IgD-negative memory B cell (primary cell): ENCODE results near the gene BCL3. TPM values are rescaled to one million over a fixed set of nuclear protein-coding genes. Genes with fewer than 3 reads are reported as not detected.
"Not testable (repeated sequence)": the region's sequence is repeated elsewhere in the genome, so short reads cannot be mapped to it uniquely, and the experiment has no call there.

Experiments
- H3K27ac Mint-ChIP-seq, 3 donors: one replicate each; pipeline ENCODE4 v1.8.0; 2020 to 2022; ENCODE audit warnings: mild to moderate bottlenecking in 3 of 3, mixed read lengths in 3 of 3, moderate library complexity in 1 of 3
- H3K27me3 Mint-ChIP-seq: one replicate; pipeline ENCODE4 v1.8.0; 2021; ENCODE audit warnings: mixed read lengths
- H3K36me3 Mint-ChIP-seq: one replicate; pipeline ENCODE4 v1.8.0; 2020; ENCODE audit warnings: mild to moderate bottlenecking, mixed read lengths
- H3K4me1 Mint-ChIP-seq, 3 donors: one replicate each; pipeline ENCODE4 v1.8.0; 2020 to 2022; ENCODE audit warnings: mixed read lengths in 3 of 3, mild to moderate bottlenecking in 1 of 3
- H3K4me3 Mint-ChIP-seq, 4 donors: one replicate each; pipeline ENCODE4 v1.8.0; 2020 to 2022; ENCODE audit warnings: mild to moderate bottlenecking in 4 of 4, mixed read lengths in 4 of 4, moderate library complexity in 3 of 4
- H3K9me3 Mint-ChIP-seq, 3 donors: one replicate each; pipeline ENCODE4 v1.8.0; 2020 to 2021; ENCODE audit warnings: mixed read lengths in 3 of 3, mild to moderate bottlenecking in 1 of 3
- polyA plus RNA-seq: library from polyadenylated mRNA; unstranded; fragments of 300-500 nt; fragmentation: Illumina TruSeq; gene quantifications from one replicate; pipeline ENCODE4 v1.2.3, GENCODE V29; 2021

The BCL3 gene
- polyA plus RNA-seq, 1 donor from 2014 or later, result 12.6 TPM

DNA sequence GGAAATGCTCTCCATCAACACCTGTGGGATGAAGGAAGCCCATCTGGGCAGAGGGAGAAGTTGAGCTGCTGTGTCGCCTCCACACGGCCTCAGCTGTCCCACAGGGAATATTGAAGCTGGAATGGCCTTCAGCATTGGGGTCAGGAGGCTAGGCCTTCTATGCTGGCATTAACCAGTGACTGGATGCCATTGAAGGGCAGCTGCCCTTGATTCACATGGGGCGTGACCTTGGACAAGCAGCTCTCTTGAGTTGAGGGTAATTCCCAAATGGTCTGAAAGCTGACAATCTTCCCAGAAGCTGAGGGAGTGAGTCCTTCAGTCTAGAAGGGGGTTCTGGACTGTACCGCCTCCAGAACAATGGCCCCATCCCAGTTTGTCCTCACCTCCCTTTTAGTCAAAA lies 6.7 kb downstream of the BCL3 start:
- no peaks in the 10 kb centered on the region for H3K36me3 Mint-ChIP-seq
- peaks cover 28 to 35% (median 34%) of the 10 kb centered on the region in 3 donors for H3K4me1 Mint-ChIP-seq
- H3K4me3 Mint-ChIP-seq, result peak overlapping the region; percentile 92 to 99 (median 98)
- no peaks in the 10 kb centered on the region for H3K9me3 Mint-ChIP-seq
- H3K27ac Mint-ChIP-seq, result peak overlapping the region; percentile 86 to 99 (median 97)
- H3K27me3 Mint-ChIP-seq, result no peaks in the 10 kb centered on the region

DNA sequence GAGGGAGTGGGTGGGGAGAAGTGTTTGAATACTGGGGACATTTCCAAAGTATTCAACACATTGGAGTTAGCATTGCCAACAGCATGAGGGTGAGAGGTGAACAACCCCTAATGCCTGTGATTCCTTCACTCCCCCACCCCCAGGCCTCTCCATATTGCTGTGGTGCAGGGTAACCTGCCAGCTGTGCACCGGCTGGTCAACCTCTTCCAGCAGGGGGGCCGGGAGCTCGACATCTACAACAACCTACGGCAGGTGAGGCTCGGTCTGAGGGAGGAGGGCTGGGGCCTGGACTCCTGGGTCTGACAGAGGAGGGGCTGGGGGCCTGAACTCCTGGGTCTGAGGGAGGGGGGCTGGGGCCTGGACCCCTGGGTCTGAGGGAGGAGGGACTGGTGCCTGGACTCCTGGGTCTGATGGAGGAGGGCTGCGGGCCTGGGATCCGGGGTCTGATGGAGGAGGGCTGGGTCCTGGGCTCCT lies 7.6 kb downstream of the BCL3 start:
- H3K9me3 Mint-ChIP-seq, result no peaks in the 10 kb centered on the region
- peaks cover 20 to 28% (median 26%) of the 10 kb centered on the region in 3 donors for H3K4me1 Mint-ChIP-seq
- no peaks in the 10 kb centered on the region for H3K27me3 Mint-ChIP-seq
- no peaks in the 10 kb centered on the region for H3K36me3 Mint-ChIP-seq
- H3K4me3 Mint-ChIP-seq, result peak overlapping the region in 1 of 4 donors; percentile 17
- H3K27ac Mint-ChIP-seq, result peak overlapping the region in 1 of 3 donors; percentile 97

DNA sequence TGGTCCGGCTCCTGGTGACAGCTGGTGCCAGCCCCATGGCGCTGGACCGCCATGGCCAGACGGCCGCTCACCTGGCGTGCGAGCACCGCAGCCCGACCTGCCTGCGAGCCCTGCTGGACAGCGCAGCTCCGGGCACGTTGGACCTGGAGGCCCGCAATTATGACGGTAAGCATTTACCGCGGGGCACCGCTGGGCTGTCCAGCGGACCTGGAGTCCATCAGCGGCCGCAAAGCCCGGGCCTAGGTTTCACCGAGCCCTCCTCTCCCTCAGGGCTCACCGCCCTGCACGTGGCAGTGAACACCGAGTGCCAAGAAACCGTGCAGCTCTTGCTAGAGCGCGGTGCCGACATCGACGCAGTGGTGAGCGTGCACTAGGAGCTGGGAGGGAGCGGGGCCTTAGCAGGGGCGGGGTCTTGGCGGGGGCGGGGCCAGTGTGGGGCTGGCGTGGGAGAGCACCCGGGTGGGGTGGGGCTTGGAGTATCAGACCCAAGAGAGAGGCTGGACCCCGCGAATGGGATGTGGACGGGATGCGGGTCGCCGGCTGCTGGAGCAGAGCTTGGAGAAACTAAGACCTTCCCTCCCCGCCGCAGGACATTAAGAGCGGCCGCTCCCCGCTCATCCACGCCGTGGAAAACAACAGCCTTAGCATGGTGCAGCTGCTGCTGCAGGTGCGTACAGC lies 8.7 kb downstream of the BCL3 start:
- H3K9me3 Mint-ChIP-seq, result no peaks in the 10 kb centered on the region
- H3K27me3 Mint-ChIP-seq, result no peaks in the 10 kb centered on the region
- no peaks in the 10 kb centered on the region for H3K36me3 Mint-ChIP-seq
- H3K27ac Mint-ChIP-seq, result peak overlapping the region in 1 of 3 donors; percentile 51
- H3K4me3 Mint-ChIP-seq, result no peak overlapping the region
- peaks cover 15 to 21% (median 18%) of the 10 kb centered on the region in 3 donors for H3K4me1 Mint-ChIP-seq

DNA sequence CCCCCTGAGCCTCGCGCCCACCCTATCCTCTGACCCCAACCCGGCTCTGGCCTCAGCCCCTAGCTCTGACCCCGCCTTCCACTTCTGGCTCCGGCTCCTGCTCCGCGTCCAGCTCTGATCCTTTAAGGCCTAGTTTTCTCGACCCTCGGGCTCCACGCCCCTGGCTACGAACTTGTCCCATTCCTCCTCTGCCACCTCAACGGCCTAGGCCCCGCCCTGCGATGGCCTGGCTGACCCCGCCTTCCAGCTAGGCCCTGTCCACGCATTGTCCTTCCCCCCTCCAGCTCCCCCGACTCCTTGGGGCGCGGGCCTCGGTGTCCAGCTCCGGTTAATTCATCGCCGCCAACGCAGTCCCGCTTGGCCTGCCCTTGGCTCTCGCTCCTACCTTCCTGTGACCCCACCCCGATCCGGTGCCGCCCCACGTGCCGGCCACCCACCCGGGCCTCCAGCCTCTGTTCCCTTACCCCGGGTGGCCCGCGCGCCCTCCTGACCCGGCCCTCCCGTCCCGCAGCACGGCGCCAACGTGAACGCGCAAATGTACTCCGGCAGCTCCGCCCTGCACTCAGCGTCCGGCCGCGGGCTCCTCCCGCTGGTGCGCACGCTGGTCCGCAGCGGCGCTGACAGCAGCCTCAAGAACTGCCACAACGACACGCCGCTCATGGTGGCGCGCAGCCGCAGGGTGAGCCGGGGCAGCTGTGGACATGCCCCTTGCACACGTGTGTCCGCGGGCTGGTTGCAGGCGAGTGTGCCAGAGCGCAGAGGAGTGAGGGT lies 9.4 kb downstream of the BCL3 start:
- H3K27ac Mint-ChIP-seq, result peak overlapping the region in 2 of 3 donors; percentile 51 to 94
- H3K36me3 Mint-ChIP-seq, result no peaks in the 10 kb centered on the region
- no peaks in the 10 kb centered on the region for H3K9me3 Mint-ChIP-seq
- peak overlapping the region in 1 of 4 donors; percentile 29 for H3K4me3 Mint-ChIP-seq
- H3K27me3 Mint-ChIP-seq, result no peaks in the 10 kb centered on the region
- H3K4me1 Mint-ChIP-seq, result peaks cover 9 to 14% (median 11%) of the 10 kb centered on the region in 3 donors

DNA sequence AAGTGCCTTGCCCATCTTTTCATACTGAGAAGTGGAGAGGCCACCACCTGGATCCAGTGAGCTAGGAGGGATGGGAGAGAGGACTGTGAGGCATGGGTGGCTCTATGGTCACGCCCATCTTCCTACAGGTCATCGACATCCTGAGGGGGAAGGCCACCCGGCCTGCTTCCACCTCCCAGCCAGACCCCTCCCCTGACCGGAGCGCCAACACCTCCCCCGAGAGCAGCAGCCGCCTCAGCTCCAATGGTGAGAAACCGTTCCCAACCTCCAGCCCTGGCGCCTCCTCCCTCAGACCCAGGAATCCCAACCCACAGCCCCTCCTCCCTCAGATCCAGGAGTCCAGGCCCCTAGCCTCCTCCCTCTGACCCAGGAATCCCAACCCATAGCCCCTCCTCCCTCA lies 10.1 kb downstream of the BCL3 start:
- H3K9me3 Mint-ChIP-seq, result no peaks in the 10 kb centered on the region
- no peaks in the 10 kb centered on the region for H3K27me3 Mint-ChIP-seq
- peaks cover 7 to 12% (median 11%) of the 10 kb centered on the region in 3 donors for H3K4me1 Mint-ChIP-seq
- H3K4me3 Mint-ChIP-seq, result peak overlapping the region in 1 of 4 donors; percentile 29
- H3K27ac Mint-ChIP-seq, result peak overlapping the region in 2 of 3 donors; percentile 51 to 94
- no peaks in the 10 kb centered on the region for H3K36me3 Mint-ChIP-seq

DNA sequence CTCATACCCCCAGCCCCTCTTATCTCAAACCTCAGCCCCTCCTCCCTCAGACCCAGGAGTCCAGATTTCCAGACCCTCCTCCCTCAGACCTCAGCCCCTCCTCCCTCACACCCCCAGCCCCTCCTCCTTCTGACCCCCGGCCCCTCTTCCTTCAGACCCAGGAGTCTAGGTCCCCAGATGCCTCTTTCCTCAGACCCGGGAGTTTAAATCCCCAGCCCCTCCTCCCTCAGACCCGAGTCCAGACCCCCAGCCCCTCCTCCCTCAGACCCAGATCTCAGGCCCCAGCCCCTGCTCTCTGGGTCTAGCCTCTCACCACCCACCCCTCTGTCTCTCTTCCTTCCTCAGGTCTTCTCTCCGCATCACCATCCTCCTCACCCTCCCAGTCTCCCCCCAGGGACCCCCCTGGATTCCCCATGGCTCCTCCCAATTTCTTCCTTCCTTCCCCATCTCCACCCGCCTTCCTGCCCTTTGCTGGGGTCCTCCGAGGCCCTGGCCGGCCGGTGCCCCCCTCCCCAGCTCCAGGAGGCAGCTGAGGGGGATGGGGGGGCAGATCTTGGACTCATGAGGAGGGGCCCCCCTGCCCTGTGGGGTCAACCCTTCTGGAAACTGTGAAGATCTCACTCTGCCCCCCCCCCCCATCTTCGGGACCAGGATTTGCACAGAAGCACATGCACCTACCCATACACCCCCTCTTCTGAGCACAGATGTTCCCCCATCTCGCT lies 10.7 kb downstream of the BCL3 start:
- peak overlapping the region in 1 of 3 donors; percentile 82 for H3K27ac Mint-ChIP-seq
- H3K36me3 Mint-ChIP-seq, result no peaks in the 10 kb centered on the region
- no peaks in the 10 kb centered on the region for H3K9me3 Mint-ChIP-seq
- no peaks in the 10 kb centered on the region for H3K27me3 Mint-ChIP-seq
- peak overlapping the region in 1 of 4 donors; percentile 30 for H3K4me3 Mint-ChIP-seq
- peaks cover 6 to 14% (median 13%) of the 10 kb centered on the region in 3 donors for H3K4me1 Mint-ChIP-seq

DNA sequence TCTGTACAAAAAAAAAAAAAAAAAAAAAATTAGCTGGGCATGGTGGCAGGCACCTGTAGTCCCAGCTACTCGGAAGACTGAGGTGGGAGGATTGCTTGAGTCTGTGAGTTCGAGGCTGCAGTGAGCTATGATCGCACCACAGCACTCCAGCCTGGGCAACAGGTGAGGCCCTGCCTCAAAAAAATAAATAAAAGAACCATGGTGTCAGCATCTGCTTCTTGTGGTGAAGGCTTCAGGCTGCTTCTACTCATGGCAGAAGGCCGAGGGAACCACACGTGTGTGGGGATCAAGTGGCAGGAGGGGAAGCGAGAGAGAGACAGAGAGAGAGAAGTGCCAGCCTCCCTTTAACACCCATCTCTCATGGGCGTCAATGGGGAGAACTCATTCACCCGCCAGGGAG lies 13.5 kb downstream of the BCL3 start:
- Mint-ChIP-seq H3K4me3 (no peak overlapping the region), H3K4me1 (peaks cover 0 to 12% (median 9%) of the 10 kb centered on the region in 3 donors), H3K27ac (peak overlapping the region in 1 of 3 donors; percentile 80), H3K9me3 (no peaks in the 10 kb centered on the region), H3K27me3 (no peaks in the 10 kb centered on the region), H3K36me3 (no peaks in the 10 kb centered on the region)

DNA sequence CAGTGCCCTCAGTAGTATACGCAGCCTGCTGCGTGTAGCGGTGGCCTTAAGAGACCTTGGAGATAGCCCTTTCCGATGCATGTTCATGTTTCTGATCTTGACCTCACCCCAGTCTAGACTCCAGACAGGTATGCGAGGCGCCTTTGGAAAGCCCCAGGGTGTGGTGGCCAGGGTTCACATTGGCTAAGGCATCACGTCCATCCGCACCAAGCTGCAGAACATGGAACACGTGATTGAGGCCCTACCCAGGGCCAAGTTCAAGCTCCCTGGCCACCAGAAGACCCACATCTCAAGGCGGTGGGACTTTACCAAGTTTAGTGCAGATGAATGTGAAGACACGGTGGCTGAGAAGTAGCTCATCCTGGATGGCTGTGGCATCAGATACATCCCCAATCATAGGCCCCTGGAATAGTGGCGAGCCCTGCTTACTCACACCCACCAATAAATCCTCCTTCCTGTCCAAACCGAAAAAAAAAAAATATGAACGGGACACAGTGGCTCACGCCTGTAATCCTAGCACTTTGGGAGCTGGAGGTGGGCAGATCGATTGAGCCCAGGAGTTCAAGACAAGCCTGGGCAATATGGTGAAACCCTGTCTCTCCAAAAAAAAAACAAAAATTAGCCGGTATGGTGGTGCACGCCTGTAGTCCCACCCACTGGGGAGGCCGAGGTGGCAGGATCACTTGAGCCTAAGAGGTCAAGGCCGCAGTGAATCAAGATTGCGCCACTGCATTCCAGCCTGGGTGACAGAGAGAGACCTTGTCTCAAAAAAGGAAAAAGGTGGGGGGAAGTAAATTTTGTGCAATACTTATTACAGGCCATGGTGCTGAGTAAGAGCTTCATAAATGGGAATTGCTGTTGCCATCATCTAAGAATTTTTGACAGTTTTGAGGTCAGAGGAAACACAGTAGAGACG lies 16.8 kb downstream of the BCL3 start:
- peaks cover under 1 to 19% (median 14%) of the 10 kb centered on the region in 3 donors for H3K4me1 Mint-ChIP-seq

DNA sequence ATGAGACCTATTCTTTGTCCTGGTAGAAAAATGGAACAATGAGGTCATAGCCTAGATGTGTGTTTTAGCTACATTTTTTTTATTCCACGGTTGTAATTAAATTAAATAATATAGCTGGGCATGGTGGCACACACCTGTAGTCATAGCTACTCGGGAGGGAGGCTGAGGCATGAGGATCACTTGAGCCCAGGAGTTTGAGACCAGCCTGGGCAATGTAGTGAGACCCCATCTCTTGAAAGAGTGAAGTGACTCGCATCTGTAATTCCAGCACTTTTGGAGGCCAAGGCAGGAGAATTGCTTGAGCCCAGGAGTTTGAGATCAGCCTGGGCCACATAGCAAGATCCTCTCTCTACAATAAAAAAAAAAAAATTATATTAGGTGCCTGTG lies 17.4 kb downstream of the BCL3 start:
- Mint-ChIP-seq H3K36me3 (peaks cover 3% of the 10 kb centered on the region), H3K4me3 (no peak overlapping the region), H3K27ac (peak overlapping the region in 1 of 3 donors; percentile 18), H3K4me1 (peaks cover 7 to 26% (median 20%) of the 10 kb centered on the region in 3 donors), H3K27me3 (no peaks in the 10 kb centered on the region), H3K9me3 (peaks cover 0 to 3% (median 0%) of the 10 kb centered on the region in 3 donors)

More for the DNA sequence above, 16.8 kb downstream of the BCL3 start:
- Mint-ChIP-seq H3K27me3 (no peaks in the 10 kb centered on the region), H3K9me3 (peaks cover 0 to 3% (median 0%) of the 10 kb centered on the region in 3 donors), H3K4me3 (no peak overlapping the region), H3K27ac (peak overlapping the region in 2 of 3 donors; percentile 18 to 46), H3K36me3 (peaks cover 3% of the 10 kb centered on the region)

DNA sequence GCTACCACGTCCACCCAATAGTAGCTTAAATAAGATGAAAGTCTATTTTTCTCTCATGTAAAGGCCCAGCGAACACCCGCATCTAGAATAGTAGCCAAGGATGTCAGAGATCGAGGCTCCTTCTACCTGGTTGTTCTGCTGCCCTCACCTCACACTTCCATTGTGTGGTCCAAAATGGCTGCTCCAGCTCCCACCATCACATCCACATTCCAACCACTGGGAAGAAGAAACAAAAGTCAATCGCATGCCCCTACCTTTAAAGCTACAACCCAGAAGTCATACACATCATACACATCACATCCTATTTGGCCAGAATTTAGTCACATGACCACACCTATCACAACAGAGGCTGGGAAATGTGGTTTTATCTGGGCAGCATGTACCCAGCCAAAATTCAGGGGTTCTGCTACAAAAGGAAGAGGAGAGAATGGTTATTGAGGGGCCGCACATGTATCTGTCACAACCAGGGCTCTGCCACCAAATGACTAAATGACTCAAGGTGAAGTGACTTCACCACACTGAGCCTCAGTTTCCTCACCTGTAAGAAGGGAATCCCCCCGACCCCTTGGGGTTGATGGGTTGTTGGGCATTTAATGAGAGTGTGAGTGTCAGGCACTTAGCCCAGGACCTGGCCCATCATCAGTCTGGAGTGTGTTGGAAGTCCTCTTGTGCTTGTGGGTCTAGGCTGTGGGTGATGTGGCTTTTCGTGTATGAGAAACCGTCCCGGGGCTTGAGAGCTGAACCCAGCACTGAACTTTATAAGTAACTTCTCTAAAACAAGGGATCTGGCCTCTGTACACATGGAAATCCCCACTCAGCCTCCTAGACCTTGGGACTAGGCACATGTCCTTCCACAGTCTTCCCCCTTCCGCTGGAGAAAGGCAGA lies 19.0 kb downstream of the BCL3 start:
- H3K36me3 Mint-ChIP-seq, result peaks cover 3% of the 10 kb centered on the region
- peaks cover 7 to 24% (median 20%) of the 10 kb centered on the region in 3 donors for H3K4me1 Mint-ChIP-seq
- peaks cover 0 to 3% (median 0%) of the 10 kb centered on the region in 3 donors for H3K9me3 Mint-ChIP-seq
- H3K27ac Mint-ChIP-seq, result peak overlapping the region in 1 of 3 donors; percentile 80
- no peaks in the 10 kb centered on the region for H3K27me3 Mint-ChIP-seq
- H3K4me3 Mint-ChIP-seq, result no peak overlapping the region

DNA sequence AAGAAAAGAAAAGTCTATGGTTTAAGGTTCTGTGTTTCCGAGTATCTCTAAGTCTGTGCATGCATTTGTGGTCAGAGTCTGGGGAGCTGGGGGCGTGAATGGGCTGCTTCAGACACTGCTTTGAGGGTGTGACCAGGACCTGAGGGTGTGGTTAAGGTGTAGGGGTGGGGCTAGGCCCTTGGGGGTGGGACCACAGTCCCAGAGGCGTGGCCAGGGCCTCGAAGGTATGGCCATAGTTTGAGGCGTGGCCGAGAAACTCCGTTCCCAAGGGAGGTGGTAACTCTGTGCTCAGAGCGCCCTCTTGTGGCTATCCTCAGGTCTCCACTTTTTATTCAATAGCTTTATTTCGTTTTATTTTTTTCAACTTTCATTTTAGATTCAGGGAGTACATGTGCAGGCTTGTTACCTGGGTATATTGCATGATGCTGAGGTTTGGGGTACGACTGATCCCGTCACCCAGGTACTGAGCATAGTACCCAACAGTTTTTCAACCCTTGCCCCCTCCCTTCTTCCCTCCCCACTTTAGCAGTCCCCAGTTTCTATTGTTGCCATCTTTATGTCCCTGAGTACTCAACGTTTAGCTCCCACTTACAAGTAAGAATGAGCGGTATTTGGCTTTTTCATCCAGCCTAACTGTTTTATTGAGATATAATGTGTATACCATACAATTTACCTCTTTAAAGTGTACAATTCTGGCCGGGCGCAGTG lies 22.2 kb downstream of the BCL3 start:
- no peaks in the 10 kb centered on the region for H3K27me3 Mint-ChIP-seq
- H3K4me3 Mint-ChIP-seq, result peak overlapping the region; percentile 3 to 87 (median 58)
- peak overlapping the region; percentile 57 to 95 (median 80) for H3K27ac Mint-ChIP-seq
- H3K9me3 Mint-ChIP-seq, result peaks cover 0 to 3% (median 0%) of the 10 kb centered on the region in 3 donors
- peaks cover 3% of the 10 kb centered on the region for H3K36me3 Mint-ChIP-seq
- peaks cover 7 to 16% (median 12%) of the 10 kb centered on the region in 3 donors for H3K4me1 Mint-ChIP-seq

DNA sequence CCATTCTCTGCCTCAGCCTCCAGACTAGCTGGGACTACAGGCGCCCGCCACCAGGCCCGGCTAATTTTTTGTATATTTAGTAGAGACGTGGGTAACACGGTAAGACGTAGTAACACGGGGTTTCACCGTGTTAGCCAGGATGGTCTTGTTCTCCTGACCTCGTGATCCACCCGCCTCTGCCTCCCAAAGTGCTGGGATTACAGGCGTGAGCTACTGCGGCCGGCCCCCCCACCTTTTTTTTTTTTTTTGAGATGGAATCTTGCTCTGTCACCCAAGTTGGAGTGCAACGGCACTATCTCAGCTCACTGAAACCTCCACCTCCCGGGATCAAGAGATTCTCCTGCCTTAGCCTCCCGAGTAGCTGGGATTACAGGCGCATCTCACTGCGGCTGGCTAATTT lies 23.6 kb downstream of the BCL3 start:
- Mint-ChIP-seq H3K27ac (peak overlapping the region in 1 of 3 donors; percentile 39), H3K4me1 (peaks cover 7 to 16% (median 12%) of the 10 kb centered on the region in 3 donors)
- H3K4me3 Mint-ChIP-seq, H3K27me3 Mint-ChIP-seq, H3K36me3 Mint-ChIP-seq, H3K9me3 Mint-ChIP-seq: not testable (repeated sequence)

DNA sequence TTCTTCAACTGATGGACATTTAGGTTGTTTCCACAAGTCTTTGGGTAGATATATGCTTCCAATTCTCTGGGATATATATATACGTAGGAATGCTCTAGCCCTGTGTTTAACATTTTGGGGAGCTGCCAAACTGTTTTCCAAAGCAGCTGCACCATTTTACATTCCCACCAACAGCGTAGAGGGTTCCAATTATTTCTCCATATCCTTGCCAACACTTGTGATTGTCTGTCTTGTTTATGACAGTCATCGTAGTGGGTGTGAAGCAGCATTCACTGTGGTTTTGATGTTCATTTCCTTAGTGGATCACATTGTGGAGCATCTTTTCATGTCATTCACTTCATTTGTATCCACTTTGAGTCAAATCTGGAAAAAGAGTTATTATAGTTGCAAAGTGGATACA lies 24.5 kb downstream of the BCL3 start:
- H3K9me3 Mint-ChIP-seq, result no peaks in the 10 kb centered on the region
- no peaks in the 10 kb centered on the region for H3K36me3 Mint-ChIP-seq
- H3K4me1 Mint-ChIP-seq, result peaks cover 7 to 14% (median 12%) of the 10 kb centered on the region in 3 donors
- no peak overlapping the region for H3K4me3 Mint-ChIP-seq
- peak overlapping the region in 1 of 3 donors; percentile 41 for H3K27ac Mint-ChIP-seq
- H3K27me3 Mint-ChIP-seq, result no peaks in the 10 kb centered on the region
